SK-N-SH (cell line): ENCODE results near the gene SATL1. TPM values are rescaled to one million over a fixed set of nuclear protein-coding genes. Genes with fewer than 3 reads are reported as not detected.

ENCODE experiments used
- CTCF ChIA-PET: fragments of 300-600, 350-600 bp; formaldehyde crosslinking; extraction: SDS; loops from one replicate; lab custom pipeline; 2021; lab: Yijun Ruan, JAX
- POLR2A ChIA-PET: fragments of 350-600 bp; sonication (Branson Sonifier 250); formaldehyde crosslinking; extraction: SDS; loops from one replicate; lab custom pipeline; 2020; ENCODE audit warnings: antibody characterized with exemption, inconsistent platforms; lab: Yijun Ruan, JAX
- DNase-seq: peaks from one replicate; pipeline ENCODE4 v3.0.0; 2012
- H2AFZ ChIP-seq: fragments of 200-600 bp; sonication (generic); 2 replicates; pipeline ENCODE4 v1.8.1; 2016; ENCODE audit warnings: antibody characterized with exemption, mild to moderate bottlenecking, low read depth
- H3F3A ChIP-seq: fragments of 200-600 bp; sonication (generic); replicated peaks from 2 replicates; pipeline ENCODE3; 2016; ENCODE audit warnings: antibody characterized with exemption, mild to moderate bottlenecking; ENCODE audit not compliant: insufficient read depth
- H3K27ac ChIP-seq, 2 experiments: fragments of 200-500 bp in 1 of 2; fragments of 200-600 bp in 1 of 2; sonication (Bioruptor generic) in 1 of 2; sonication (generic), shearing (Covaris generic) in 1 of 2; 2 replicates each; pipeline versions ENCODE4 v1.5.1 to v1.6.1; 2014 to 2016; ENCODE audit warnings: low read depth in 2 of 2, inconsistent platforms in 1 of 2, low read length in 1 of 2, mild to moderate bottlenecking in 1 of 2, mixed read lengths in 1 of 2
- H3K27me3 ChIP-seq: fragments of 200-600 bp; sonication (generic), shearing (Covaris generic); 2 replicates; pipeline ENCODE4 v1.6.1; 2016; ENCODE audit warnings: mixed run types; ENCODE audit not compliant: insufficient read depth
- H3K36me3 ChIP-seq, 2 experiments: fragments of 200-500 bp in 1 of 2; fragments of 200-600 bp in 1 of 2; sonication (Bioruptor generic) in 1 of 2; sonication (generic) in 1 of 2; replicated peaks in 1 of 2; 2 replicates each; pipeline versions ENCODE3 to v1.5.1; 2014 to 2016; ENCODE audit warnings: low read length in 1 of 2, mild to moderate bottlenecking in 1 of 2; ENCODE audit not compliant: insufficient read depth in 2 of 2, control insufficient read depth in 1 of 2
- H3K4me1 ChIP-seq, 2 experiments: fragments of 200-500 bp in 1 of 2; fragments of 200-600 bp in 1 of 2; sonication (Bioruptor generic) in 1 of 2; sonication (generic), shearing (Covaris generic) in 1 of 2; 2 replicates each; pipeline versions ENCODE4 v1.5.1 to v1.6.1; 2014 to 2016; ENCODE audit warnings: low read depth in 1 of 2, low read length in 1 of 2, mixed run types in 1 of 2; ENCODE audit not compliant: insufficient read depth in 2 of 2, control insufficient read depth in 1 of 2
- H3K4me2 ChIP-seq: fragments of 200-600 bp; sonication (generic), shearing (Covaris generic); 2 replicates; pipeline ENCODE4 v1.6.1; 2017; ENCODE audit warnings: mixed run types
- H3K4me3 ChIP-seq, 2 experiments: fragments of 200-500 bp in 1 of 2; fragments of 200-600 bp in 1 of 2; sonication (Bioruptor generic) in 1 of 2; sonication (generic), shearing (Covaris generic) in 1 of 2; 2 replicates each; pipeline versions ENCODE4 v1.5.1 to v1.8.1; 2014 to 2016; ENCODE audit warnings: low read depth in 2 of 2, inconsistent platforms in 1 of 2, low read length in 1 of 2, mild to moderate bottlenecking in 1 of 2, mixed read lengths in 1 of 2, moderate library complexity in 1 of 2
- H3K79me2 ChIP-seq: fragments of 200-600 bp; sonication (generic); 2 replicates; pipeline ENCODE4 v1.8.1; 2017; ENCODE audit warnings: mild to moderate bottlenecking; ENCODE audit not compliant: insufficient read depth
- H3K9ac ChIP-seq: fragments of 200-600 bp; sonication (generic); 2 replicates; pipeline ENCODE4 v1.6.1; 2017; ENCODE audit warnings: mixed run types
- H3K9me2 ChIP-seq: fragments of 200-600 bp; sonication (generic); 2 replicates; pipeline ENCODE4 v1.6.1; 2017; ENCODE audit warnings: mixed run types
- H3K9me3 ChIP-seq: fragments of 200-600 bp; sonication (generic); 2 replicates; pipeline ENCODE4 v1.6.1; 2017; ENCODE audit warnings: mixed run types, mild to moderate bottlenecking, moderate library complexity
- H4K20me1 ChIP-seq: fragments of 200-600 bp; sonication (generic); 2 replicates; pipeline ENCODE4 v1.6.1; 2017; ENCODE audit warnings: mild to moderate bottlenecking, mixed run types; ENCODE audit not compliant: insufficient read depth
- CHD2 ChIP-seq: fragments of 150-350 bp; IDR thresholded peaks from 2 replicates; pipeline ENCODE4 v1.6.1; 2018; ENCODE audit warnings: low read length; ENCODE audit not compliant: partially characterized antibody
- MXI1 ChIP-seq: IDR thresholded peaks from 2 replicates; pipeline ENCODE4 v1.6.1; 2012; ENCODE audit warnings: mild to moderate bottlenecking, low read depth, low read length, improper control_type of control experiment
- POLR2AphosphoS5 ChIP-seq: IDR thresholded peaks from 2 replicates; pipeline ENCODE4 v1.6.1; 2012; ENCODE audit warnings: low read depth, low read length
- RAD21 ChIP-seq: IDR thresholded peaks from 2 replicates; pipeline ENCODE4 v1.6.1; 2012; ENCODE audit warnings: mild to moderate bottlenecking, low read length
- REST ChIP-seq: IDR thresholded peaks from 2 replicates; pipeline ENCODE4 v1.6.1; 2012; ENCODE audit warnings: mild to moderate bottlenecking, low read depth, low read length, moderate library complexity
- RFX5 ChIP-seq: IDR thresholded peaks from 2 replicates; pipeline ENCODE4 v1.6.1; 2012; ENCODE audit warnings: mild to moderate bottlenecking, improper control_type of control experiment, low read length
- TEAD4 ChIP-seq: IDR thresholded peaks from 2 replicates; pipeline ENCODE4 v1.4.0; 2012; ENCODE audit warnings: mild to moderate bottlenecking, borderline replicate concordance; ENCODE audit not compliant: insufficient read depth
- USF1 ChIP-seq: IDR thresholded peaks from 2 replicates; pipeline ENCODE4 v1.4.0; 2012; ENCODE audit warnings: low read depth, borderline replicate concordance
- YY1 ChIP-seq: IDR thresholded peaks from 2 replicates; pipeline ENCODE4 v1.4.0; 2012; ENCODE audit warnings: low read depth, mild to moderate bottlenecking
- WGBS: methylation state at CpG from one replicate; pipeline ENCODE4 v1.1.6; 2017; ENCODE audit warnings: low lambda C conversion rate; 5-methylcytosine and 5-hydroxymethylcytosine counted together
- polyA plus RNA-seq, 3 experiments: library from polyadenylated mRNA; depleted of rRNA; stranded (reverse); fragments of >200 nt; gene quantifications; 2 replicates each; pipeline ENCODE4 v1.2.3, GENCODE V29; 2012

SATL1 gene
- polyA plus RNA-seq, 1 of the 3 experiments (the other 2 are of a cell fraction) = not detected

GRCh38 chrX:85051627-85052026, 192.0 kb downstream of the SATL1 start:
- Histone ChIP-seq H4K20me1 (no peaks in the 10 kb centered on the region), H3K4me2 (peak overlapping the region; percentile 40; the same call in 1 of the 2 replicates), H3K79me2 (peaks cover 2% of the 10 kb centered on the region; the same call in 1 of the 2 replicates), H3K4me1 (peaks cover 0 to 18% of the 10 kb centered on the region in 2 experiments; a peak in 2 of 4 replicates), H3K9me3 (no peaks in the 10 kb centered on the region), H2AFZ (no peak overlapping the region), H3K27me3 (no peaks in the 10 kb centered on the region), H3F3A (peaks cover 25% of the 10 kb centered on the region), H3K9ac (peak overlapping the region; percentile 43; the same call in 1 of the 2 replicates), H3K4me3 (no peak overlapping the region)
- no peak for DNase-seq
- CTCF ChIA-PET = interaction anchor here (1.1 to 2.2 kb wide), 2 partner anchors 10 kb away, joined by 3 to 9 read pairs; no protein-coding TSS in a partner anchor
- TF ChIP-seq USF1 (no peak), RFX5 (no peak), TEAD4 (no peak), POLR2AphosphoS5 (no peak), YY1 (no peak), RAD21 (no peak), MXI1 (no peak), CHD2 (no peak), REST (no peak)
- TF ChIP-seq, all 33 proteins: peak for 0
- peaks cover 2 to 8% of the 10 kb centered on the region in 2 experiments for H3K36me3 ChIP-seq
- peak overlapping the region in 1 of 2 experiments; percentile 82; a peak in 2 of 4 replicates for H3K27ac ChIP-seq
- POLR2A ChIA-PET = no interaction called here
- 33% methylated on average over 1 of the region's 1 CpG for WGBS
- H3K9me2 ChIP-seq = no peaks in the 10 kb centered on the region

Other genes starting within 250 kb of the SATL1 start
- gene APOOL, start 239.9 kb downstream of the SATL1 start, polyA plus RNA-seq (2012; rRNA removed) = 2.4 and 3.2 TPM in 2 replicates
- 3.8 and 5.2 TPM in 2 replicates for gene ZNF711, start 212 bp upstream of the SATL1 start, polyA plus RNA-seq (2012; rRNA removed)
- gene POF1B, start 135.9 kb upstream of the SATL1 start, polyA plus RNA-seq (2012; rRNA removed) = not detected in 2 replicates